ENCODE results near the gene RABAC1. TPM values are rescaled to one million over a fixed set of nuclear protein-coding genes. Genes with fewer than 3 reads are reported as not detected.

The RABAC1 gene
- total and polyA plus RNA-seq, 10 of the 15 experiments (the other 5 are each of a cell fraction or from before 2014, with no cell fraction given) = 10.9 to 115 (median 49.2) TPM

DNA sequence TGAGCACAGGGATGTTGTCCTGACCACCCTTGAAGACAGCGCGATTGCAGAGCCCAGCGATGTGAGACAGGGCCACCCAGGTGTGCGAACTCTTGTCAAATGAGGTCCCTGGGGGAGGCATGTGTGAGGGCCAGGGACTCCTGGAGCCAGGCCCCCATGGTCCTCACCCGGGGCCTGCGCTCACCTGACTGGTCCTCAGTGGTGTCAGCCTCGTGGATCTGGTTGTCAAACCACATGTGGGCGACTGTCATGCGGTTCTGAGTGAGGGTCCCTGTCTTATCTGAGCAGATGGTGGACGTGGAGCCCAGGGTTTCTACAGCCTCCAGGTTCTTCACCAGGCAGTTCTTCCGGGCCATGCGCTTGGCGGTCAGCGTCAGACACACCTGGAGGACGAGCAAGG is 22.6 kb upstream of the RABAC1 start (continued):
- no peak for TF ChIP-seq PBX3 (IDR thresholded peaks at IDR 0.05; ENCODE audit: insufficient replicate concordance, low read depth, low read length)
- TF ChIP-seq RCOR1 (conservative IDR thresholded peaks at IDR 0.05; ENCODE audit: low read depth, low read length) = no peak
- TF ChIP-seq SREBF2 (IDR thresholded peaks at IDR 0.05; ENCODE audit: low read length) = no peak
- TF ChIP-seq FOXM1 (IDR thresholded peaks at IDR 0.05; ENCODE audit: low read depth, low read length) = no peak
- no peak for TF ChIP-seq FOXK2 (IDR thresholded peaks at IDR 0.05)
- TF ChIP-seq TAF1 (IDR thresholded peaks at IDR 0.05; ENCODE audit: borderline replicate concordance, low read depth, low read length) = no peak
- no peak for TF ChIP-seq RELA (IDR thresholded peaks at IDR 0.05; ENCODE audit: borderline replicate concordance, partially characterized antibody)

DNA sequence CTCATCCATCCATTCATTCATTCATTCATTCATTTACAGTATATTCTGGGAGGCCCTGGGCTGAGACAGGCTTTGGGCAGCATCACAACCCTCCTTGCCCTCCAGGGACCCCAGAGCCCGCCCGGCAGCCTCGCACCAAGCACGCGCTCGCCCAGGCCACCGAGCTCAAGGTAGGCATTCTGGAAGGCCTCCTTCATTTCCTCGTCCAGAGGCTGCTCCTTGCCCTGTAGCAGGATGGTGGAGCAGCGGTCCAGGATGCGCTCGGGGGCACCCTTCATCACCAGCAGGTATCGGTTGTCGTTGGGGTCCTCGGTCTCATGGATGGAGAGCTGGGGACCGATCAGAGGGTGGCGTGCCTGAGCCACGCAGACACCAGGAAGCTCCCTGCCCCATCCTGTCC is 19.3 kb upstream of the RABAC1 start:
- Histone ChIP-seq H3K79me2 (ENCODE audit: control insufficient read depth, insufficient read depth, low read length) (no peaks in the 10 kb centered on the region), H2AFZ (ENCODE audit: control insufficient read depth, low read depth, low read length) (no peak overlapping the region), H3K4me2 (ENCODE audit: control insufficient read depth, insufficient read depth) (no peak overlapping the region), H3K4me3 (no peak overlapping the region), H3K36me3 (ENCODE audit: control insufficient read depth in 2 of 2, insufficient read depth in 2 of 2, low read length in 1 of 2) (no peaks in the 10 kb centered on the region), H3K27me3 (replicated peaks in 1 of 2; ENCODE audit: control insufficient read depth in 2 of 2, insufficient read depth in 2 of 2, low read length in 1 of 2) (no peaks in the 10 kb centered on the region), H3K4me1 (ENCODE audit: control insufficient read depth, insufficient read depth, low read length) (no peaks in the 10 kb centered on the region), H3K27ac (ENCODE audit: control insufficient read depth, insufficient read depth) (no peak overlapping the region), H3K9me3 (replicated peaks; ENCODE audit: control insufficient read depth, insufficient read depth, low read length) (no peaks in the 10 kb centered on the region), H4K20me1 (ENCODE audit: control insufficient read depth, insufficient read depth) (no peaks in the 10 kb centered on the region), H3K9ac (ENCODE audit: control insufficient read depth, insufficient read depth, low read length) (no peak overlapping the region)
- ChIA-PET POLR2A (interaction anchor here (0.7 kb wide), 1 partner anchor 48 kb away, joined by 3 read pairs; no protein-coding TSS in a partner anchor), SMC1A (ENCODE audit: uncharacterized antibody, unreplicated experiment) (no interaction called here), RAD21 (ENCODE audit: unreplicated experiment) (no interaction called here), CTCF (no interaction called here)
- in situ Hi-C loops (cut with MboI) = no loop called here
- intact Hi-C loops (cut with micrococcal nuclease; ENCODE audit: unreplicated experiment) = no loop called here
- no peak for DNase-seq (ENCODE audit: low read depth, low spot score)
- FAIRE-seq = no peak
- WGBS (ENCODE audit: insufficient coverage, insufficient replicate concordance, low lambda C conversion rate, missing lambda C conversion rate) = 57% methylated on average over 17 of the region's 17 CpGs
- ATAC-seq = no peak
- no TSS peak for BruUV-seq (replicated peaks)
- TF ChIP-seq, protein P1, sequence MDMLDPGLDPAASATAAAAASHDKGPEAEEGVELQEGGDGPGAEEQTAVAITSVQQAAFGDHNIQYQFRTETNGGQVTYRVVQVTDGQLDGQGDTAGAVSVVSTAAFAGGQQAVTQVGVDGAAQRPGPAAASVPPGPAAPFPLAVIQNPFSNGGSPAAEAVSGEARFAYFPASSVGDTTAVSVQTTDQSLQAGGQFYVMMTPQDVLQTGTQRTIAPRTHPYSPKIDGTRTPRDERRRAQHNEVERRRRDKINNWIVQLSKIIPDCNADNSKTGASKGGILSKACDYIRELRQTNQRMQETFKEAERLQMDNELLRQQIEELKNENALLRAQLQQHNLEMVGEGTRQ (IDR thresholded peaks at IDR 0.05; ENCODE audit: borderline replicate concordance, low read depth, low read length) = no peak
- no peak for TF ChIP-seq HSF1 (IDR thresholded peaks at IDR 0.05; ENCODE audit: low read depth, low read length)
- TF ChIP-seq BRCA1 (IDR thresholded peaks at IDR 0.05; ENCODE audit: low read depth, low read length) = no peak
- no peak for TF ChIP-seq MXI1 (IDR thresholded peaks at IDR 0.05; ENCODE audit: low read depth, low read length)
- TF ChIP-seq SIX5 (IDR thresholded peaks at IDR 0.05; ENCODE audit: low read depth, low read length, severe bottlenecking) = no peak
- TF ChIP-seq ZBTB11 (CRISPR knock-in tag; IDR thresholded peaks at IDR 0.05) = no peak
- no peak for TF ChIP-seq JUND (IDR thresholded peaks at IDR 0.05; ENCODE audit: low read depth, low read length)
- TF ChIP-seq BCL11A (IDR thresholded peaks at IDR 0.05; ENCODE audit: low read depth, low read length) = no peak
- TF ChIP-seq LARP7 (IDR thresholded peaks at IDR 0.05) = no peak
- no peak for TF ChIP-seq EGR1 (IDR thresholded peaks at IDR 0.05; ENCODE audit: borderline replicate concordance in 1 of 2, low read depth in 2 of 2, low read length in 2 of 2)
- no peak for TF ChIP-seq MEF2A (IDR thresholded peaks at IDR 0.05; ENCODE audit: insufficient read depth, low read depth, low read length)
